Natural killer cell treated with Interleukin-12 subunit alpha and Interleukin-12 subunit beta and Interleukin-15 and Interleukin-18, amount 100 ng/mL, for 72 hours (primary cell): ENCODE measurements around the gene ANAPC15. TPM values are rescaled to one million over a fixed set of nuclear protein-coding genes. Genes with fewer than 3 reads are reported as not detected.
"Not testable (repeated sequence)": the region's sequence is repeated elsewhere in the genome, so short reads cannot be mapped to it uniquely, and the experiment has no call there.

ENCODE experiments used
- ATAC-seq, 2 donors: fragments of 150-1000 bp; cut with Tn5 transposase in 1 of 2; sonication (Bioruptor Pico), chemical (Tn5 transposase) in 1 of 2; 2 replicates each; pipeline ENCODE4 v1.10.0; 2021
- DNase-seq: peaks from one replicate; pipeline ENCODE4 v3.0.0; 2022; ENCODE audit warnings: low spot score
- H3K27ac Mint-ChIP-seq, 2 donors: 1 replicate in 1 of 2; 2 replicates in 1 of 2; pipeline ENCODE4 v1.8.0; 2022; ENCODE audit warnings: mixed read lengths in 2 of 2, mild to moderate bottlenecking in 1 of 2, moderate library complexity in 1 of 2
- H3K27me3 Mint-ChIP-seq, 2 donors: 1 replicate in 1 of 2; 2 replicates in 1 of 2; pipeline ENCODE4 v1.8.0; 2022; ENCODE audit warnings: mixed read lengths in 2 of 2
- H3K36me3 Mint-ChIP-seq: one replicate; pipeline ENCODE4 v1.8.0; 2022; ENCODE audit warnings: mixed read lengths
- H3K4me1 Mint-ChIP-seq, 2 donors: 1 replicate in 1 of 2; 2 replicates in 1 of 2; pipeline ENCODE4 v1.8.0; 2022; ENCODE audit warnings: low read depth in 2 of 2, mixed read lengths in 2 of 2, mild to moderate bottlenecking in 1 of 2
- H3K4me3 Mint-ChIP-seq: one replicate; pipeline ENCODE4 v1.8.0; 2022; ENCODE audit warnings: mixed read lengths
- H3K9me3 Mint-ChIP-seq: 2 replicates; pipeline ENCODE4 v1.8.0; 2022; ENCODE audit warnings: mixed read lengths
- total RNA-seq, 2 donors: library from RNA; stranded (reverse); gene quantifications; one replicate each; pipeline ENCODE4 v1.2.3, GENCODE V29; 2022

ANAPC15 gene
- total RNA-seq, 2 donors from 2014 or later = 37.4 to 37.7 TPM

GRCh38 chr11:72138821-72139390 lies 26.4 kb upstream of the ANAPC15 start:
- no peak for ATAC-seq
- no peak for DNase-seq
- H3K9me3 Mint-ChIP-seq = no peaks in the 10 kb centered on the region
- H3K4me1 Mint-ChIP-seq = peaks cover 3 to 20% of the 10 kb centered on the region in 2 donors
- H3K27ac Mint-ChIP-seq = no peak overlapping the region
- H3K4me3 Mint-ChIP-seq = no peak overlapping the region
- no peaks in the 10 kb centered on the region for H3K36me3 Mint-ChIP-seq
- peaks cover 14 to 18% of the 10 kb centered on the region in 2 donors for H3K27me3 Mint-ChIP-seq

- Mint-ChIP-seq H3K36me3 (no peaks in the 10 kb centered on the region), H3K4me3 (no peak overlapping the region), H3K27ac (no peak overlapping the region), H3K4me1 (peaks cover 0 to 16% of the 10 kb centered on the region in 2 donors), H3K9me3 (no peaks in the 10 kb centered on the region), H3K27me3 (peaks cover 18 to 24% of the 10 kb centered on the region in 2 donors)
- no peak for DNase-seq
- no peak for ATAC-seq
Observed at GRCh38 chr11:72136684-72137262, 24.3 kb upstream of the ANAPC15 start.

GRCh38 chr11:72135891-72136683 lies 23.6 kb upstream of the ANAPC15 start:
- ATAC-seq (peak in 1 of 2 donors; percentile 22), DNase-seq (no peak)
- no peaks in the 10 kb centered on the region for H3K9me3 Mint-ChIP-seq
- H3K4me1 Mint-ChIP-seq = peaks cover 0 to 9% of the 10 kb centered on the region in 2 donors
- no peak overlapping the region for H3K27ac Mint-ChIP-seq
- no peak overlapping the region for H3K4me3 Mint-ChIP-seq
- H3K36me3 Mint-ChIP-seq = no peaks in the 10 kb centered on the region
- H3K27me3 Mint-ChIP-seq = peaks cover 11 to 17% of the 10 kb centered on the region in 2 donors

GRCh38 chr11:72135473-72135872 lies 23.0 kb upstream of the ANAPC15 start, which contains the start of gene FOLR3:
FOLR3 (plus strand) TSS chr11:72135725; CDS start chr11:72135953, 228 bp downstream.
- H3K36me3 Mint-ChIP-seq, H3K4me1 Mint-ChIP-seq, H3K27ac Mint-ChIP-seq, DNase-seq, H3K4me3 Mint-ChIP-seq, H3K9me3 Mint-ChIP-seq: not testable (repeated sequence)
- H3K27me3 Mint-ChIP-seq = peaks cover 11 to 14% of the 10 kb centered on the region in 2 donors
- ATAC-seq = peak; percentile 31 to 57

DNA sequence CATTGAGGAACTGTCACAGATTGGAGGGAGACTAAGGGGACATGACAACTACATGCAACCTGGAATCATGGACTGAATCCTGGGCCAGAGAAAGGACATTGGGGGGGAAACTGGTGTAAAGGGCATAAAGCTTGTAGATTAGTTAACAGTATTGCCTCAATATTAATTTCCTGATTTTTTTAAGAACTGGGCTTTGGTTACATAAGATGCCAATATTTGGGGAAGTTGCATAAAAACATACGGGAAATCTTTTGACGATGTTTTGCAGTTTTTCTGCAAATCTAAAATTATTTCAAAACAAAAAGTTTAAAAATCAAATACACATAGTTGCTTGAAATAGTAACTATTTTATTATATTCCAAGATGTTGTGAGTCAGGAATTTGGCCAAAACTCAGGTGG lies 20.2 kb upstream of the ANAPC15 start:
- Mint-ChIP-seq H3K4me1 (no peaks in the 10 kb centered on the region), H3K36me3 (peaks cover 13% of the 10 kb centered on the region), H3K27ac (no peak overlapping the region), H3K4me3 (no peak overlapping the region), H3K9me3 (peaks cover 4% of the 10 kb centered on the region), H3K27me3 (peaks cover 17 to 21% of the 10 kb centered on the region in 2 donors)
- ATAC-seq = no peak
- no peak for DNase-seq

DNA sequence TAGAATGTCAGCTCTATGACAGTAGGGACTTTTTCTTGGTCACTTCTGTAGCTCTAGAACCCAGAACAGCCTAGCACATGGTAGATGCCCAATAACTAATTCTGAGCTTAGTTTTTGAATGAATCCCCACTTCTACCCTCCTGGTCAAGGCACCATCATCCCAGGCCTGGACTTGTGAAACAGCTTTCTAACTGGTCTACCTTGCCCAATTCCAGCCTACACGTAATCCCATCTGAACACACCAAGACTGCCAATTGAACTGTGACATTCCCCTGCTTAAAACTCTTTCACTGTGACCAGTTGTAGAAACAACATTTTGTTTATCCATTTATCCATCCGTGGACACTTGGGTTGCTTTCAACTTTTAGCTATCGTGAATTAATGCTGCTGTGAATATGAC lies 16.9 kb upstream of the ANAPC15 start:
- Mint-ChIP-seq H3K36me3 (peaks cover 13% of the 10 kb centered on the region), H3K27ac (no peak overlapping the region), H3K9me3 (peaks cover 4% of the 10 kb centered on the region), H3K27me3 (peaks cover 19 to 21% of the 10 kb centered on the region in 2 donors), H3K4me1 (no peaks in the 10 kb centered on the region), H3K4me3 (no peak overlapping the region)
- DNase-seq (no peak), ATAC-seq (no peak)

GRCh38 chr11:72127923-72128322 lies 15.4 kb upstream of the ANAPC15 start:
- DNase-seq = no peak

DNA sequence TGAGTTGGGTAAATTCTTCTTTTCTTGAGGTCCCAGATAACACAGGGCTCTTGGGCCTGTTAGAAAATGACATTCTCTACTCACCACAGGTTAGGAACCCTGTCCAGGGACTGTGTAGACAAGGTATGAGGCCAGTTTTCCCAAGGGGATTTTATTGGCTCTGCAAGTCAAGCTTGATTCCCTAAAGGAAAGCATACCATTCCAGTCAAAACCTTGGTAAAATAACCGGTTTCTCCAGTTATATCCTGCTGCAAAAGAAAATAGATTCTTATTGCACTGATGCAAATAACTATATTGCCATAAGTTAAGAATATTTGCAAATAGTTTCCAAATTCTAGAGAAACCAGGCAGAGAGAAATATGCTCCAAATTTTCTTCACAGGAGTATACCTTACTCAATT lies 13.5 kb upstream of the ANAPC15 start:
- Mint-ChIP-seq H3K36me3 (peaks cover 13% of the 10 kb centered on the region), H3K4me3 (no peak overlapping the region), H3K27me3 (peaks cover 16% of the 10 kb centered on the region in 2 donors), H3K9me3 (peaks cover 4% of the 10 kb centered on the region), H3K27ac (no peak overlapping the region), H3K4me1 (no peaks in the 10 kb centered on the region)
- no peak for DNase-seq
- no peak for ATAC-seq

More at GRCh38 chr11:72127923-72128322, 15.4 kb upstream of the ANAPC15 start:
- no peak for ATAC-seq
- Mint-ChIP-seq H3K9me3 (peaks cover 4% of the 10 kb centered on the region), H3K4me3 (no peak overlapping the region), H3K27me3 (peaks cover 13 to 18% of the 10 kb centered on the region in 2 donors), H3K4me1 (no peaks in the 10 kb centered on the region), H3K27ac (no peak overlapping the region), H3K36me3 (peaks cover 13% of the 10 kb centered on the region)

- no peak for DNase-seq
- no peak overlapping the region for H3K4me3 Mint-ChIP-seq
- peaks cover 13% of the 10 kb centered on the region in 2 donors for H3K27me3 Mint-ChIP-seq
- H3K27ac Mint-ChIP-seq = no peak overlapping the region
- H3K36me3 Mint-ChIP-seq = peaks cover 9% of the 10 kb centered on the region
- no peak for ATAC-seq
- peaks cover 4% of the 10 kb centered on the region for H3K9me3 Mint-ChIP-seq
- no peaks in the 10 kb centered on the region for H3K4me1 Mint-ChIP-seq
Observed at GRCh38 chr11:72124046-72124445, 11.6 kb upstream of the ANAPC15 start.

DNA sequence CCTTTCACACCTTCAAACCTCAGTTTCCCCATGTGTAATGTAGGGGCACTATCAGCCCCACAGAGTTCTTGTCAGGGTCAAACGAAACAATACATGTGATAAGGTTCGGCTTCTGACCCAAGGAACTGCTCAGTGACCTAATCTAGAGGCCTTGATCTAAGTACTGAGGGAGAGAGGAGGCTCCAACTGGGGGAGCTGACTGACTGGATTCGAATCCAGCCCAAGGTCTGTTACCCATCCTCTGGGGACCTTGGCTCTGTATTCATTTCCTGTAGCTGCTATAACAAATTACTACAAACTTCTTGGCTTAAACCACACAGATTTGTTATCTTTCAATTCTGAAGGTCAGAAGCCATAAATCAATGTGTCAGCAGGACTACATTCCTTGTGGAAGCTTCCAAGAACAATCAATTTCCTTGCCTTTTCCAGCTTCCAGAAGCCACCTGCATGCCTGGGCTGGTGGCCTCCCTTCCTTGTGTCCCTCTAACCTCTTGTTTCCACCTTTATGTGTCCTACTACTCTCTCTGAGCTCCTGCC lies 10.7 kb upstream of the ANAPC15 start:
- DNase-seq (no peak), ATAC-seq (no peak)
- H3K4me3 Mint-ChIP-seq = no peak overlapping the region
- H3K27me3 Mint-ChIP-seq = peaks cover 6 to 8% of the 10 kb centered on the region in 2 donors
- no peaks in the 10 kb centered on the region for H3K4me1 Mint-ChIP-seq
- H3K36me3 Mint-ChIP-seq = peaks cover under 1% of the 10 kb centered on the region
- H3K9me3 Mint-ChIP-seq = no peaks in the 10 kb centered on the region
- no peak overlapping the region for H3K27ac Mint-ChIP-seq

DNA sequence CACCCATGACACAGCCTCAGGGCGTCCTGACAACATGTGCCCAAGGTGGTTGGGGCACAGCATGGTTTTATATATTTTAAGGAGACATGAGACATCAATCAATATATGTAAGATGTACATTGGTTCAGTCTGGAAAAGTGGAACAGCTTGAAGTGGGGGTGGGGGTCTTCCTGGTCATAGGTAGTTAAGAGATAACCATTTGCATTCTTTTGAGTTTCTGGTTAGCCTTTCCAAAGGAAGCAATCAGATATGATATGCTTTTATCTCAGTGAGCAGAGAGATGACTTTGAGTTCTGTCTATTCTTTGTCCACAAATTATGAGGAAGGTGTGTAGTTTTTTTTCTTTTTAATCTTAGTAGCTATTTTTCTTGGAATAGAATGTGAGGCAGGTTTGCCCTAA lies 10.1 kb upstream of the ANAPC15 start:
- Mint-ChIP-seq H3K27ac (no peak overlapping the region), H3K27me3 (peaks cover 6 to 8% of the 10 kb centered on the region in 2 donors), H3K9me3 (no peaks in the 10 kb centered on the region), H3K36me3 (no peaks in the 10 kb centered on the region), H3K4me3 (no peak overlapping the region), H3K4me1 (no peaks in the 10 kb centered on the region)
- ATAC-seq = no peak
- DNase-seq = no peak

- Mint-ChIP-seq H3K4me1 (no peaks in the 10 kb centered on the region), H3K4me3 (no peak overlapping the region), H3K9me3 (no peaks in the 10 kb centered on the region), H3K27ac (no peak overlapping the region), H3K27me3 (peaks cover 6 to 13% of the 10 kb centered on the region in 2 donors), H3K36me3 (no peaks in the 10 kb centered on the region)
- DNase-seq = no peak
- ATAC-seq = no peak
Observed at GRCh38 chr11:72120930-72121329, 8.4 kb upstream of the ANAPC15 start.

DNA sequence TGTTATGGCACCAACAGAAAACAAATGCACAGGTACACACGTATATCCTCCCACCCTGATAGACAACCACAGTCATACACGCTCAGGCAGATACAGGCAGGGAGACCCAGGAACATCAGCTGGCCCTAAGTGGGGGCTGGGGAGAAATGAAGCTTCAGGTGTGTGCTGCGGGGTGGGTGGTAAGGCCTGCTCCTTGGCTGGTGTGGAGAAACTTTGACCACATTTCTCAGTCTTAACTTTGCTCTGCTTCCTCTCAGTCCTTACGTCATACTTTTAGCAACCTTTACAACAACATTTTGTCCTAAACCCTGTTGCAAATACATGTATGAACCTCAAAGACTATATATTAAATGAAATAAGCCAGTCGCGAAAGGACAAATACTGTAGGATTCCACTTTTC lies 6.7 kb upstream of the ANAPC15 start:
- Mint-ChIP-seq H3K4me3 (no peak overlapping the region), H3K4me1 (no peaks in the 10 kb centered on the region), H3K27me3 (peaks cover 11 to 16% of the 10 kb centered on the region in 2 donors), H3K27ac (no peak overlapping the region), H3K9me3 (no peaks in the 10 kb centered on the region), H3K36me3 (no peaks in the 10 kb centered on the region)
- no peak for DNase-seq
- no peak for ATAC-seq
